T-helper 22 cell (primary cell): ENCODE data around the gene GGN.
"Not testable (repeated sequence)": the region's sequence is repeated elsewhere in the genome, so short reads cannot be mapped to it uniquely, and the experiment has no call there.

Source experiments
- DNase-seq: peaks from one replicate; pipeline ENCODE4 v3.0.0-alpha.2; 2020; ENCODE audit warnings: low read depth

GGN gene

GRCh38 chr19:38362076-38362945 lies 25.5 kb downstream of the GGN start:
- DNase-seq: peak; percentile 59

DNA sequence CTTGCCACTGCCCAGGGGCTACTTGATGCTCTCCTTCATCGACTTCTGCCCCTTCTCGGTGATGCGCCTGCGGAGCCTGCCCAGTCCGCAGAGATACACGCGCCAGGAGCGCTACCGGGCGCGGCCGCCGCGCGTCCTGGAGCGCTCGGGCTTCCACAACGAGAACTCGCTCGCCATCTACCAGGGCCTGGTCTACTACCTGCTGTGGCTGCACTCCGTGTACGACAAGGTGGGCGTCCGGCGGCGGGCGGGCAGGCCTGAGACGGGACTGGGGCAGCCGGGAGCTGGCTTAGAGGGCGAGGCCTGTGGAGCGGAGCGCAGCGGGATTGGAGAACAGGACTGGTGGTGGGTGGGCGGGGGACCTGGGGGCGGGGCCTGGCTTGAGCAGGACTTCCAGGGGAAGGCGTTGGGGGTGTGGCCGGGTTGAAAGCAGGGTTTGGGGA lies 26.2 kb downstream of the GGN start:
- DNase-seq: peak; percentile 63

GRCh38 chr19:38360839-38361631 lies 26.8 kb downstream of the GGN start:
- no peak for DNase-seq

- DNase-seq: no peak
Measured at GRCh38 chr19:38360351-38360750, 27.5 kb downstream of the GGN start.

GRCh38 chr19:38359242-38360021 lies 28.4 kb downstream of the GGN start:
- no peak for DNase-seq

- DNase-seq: no peak
Measured at GRCh38 chr19:38358071-38358470, 29.8 kb downstream of the GGN start.

DNA sequence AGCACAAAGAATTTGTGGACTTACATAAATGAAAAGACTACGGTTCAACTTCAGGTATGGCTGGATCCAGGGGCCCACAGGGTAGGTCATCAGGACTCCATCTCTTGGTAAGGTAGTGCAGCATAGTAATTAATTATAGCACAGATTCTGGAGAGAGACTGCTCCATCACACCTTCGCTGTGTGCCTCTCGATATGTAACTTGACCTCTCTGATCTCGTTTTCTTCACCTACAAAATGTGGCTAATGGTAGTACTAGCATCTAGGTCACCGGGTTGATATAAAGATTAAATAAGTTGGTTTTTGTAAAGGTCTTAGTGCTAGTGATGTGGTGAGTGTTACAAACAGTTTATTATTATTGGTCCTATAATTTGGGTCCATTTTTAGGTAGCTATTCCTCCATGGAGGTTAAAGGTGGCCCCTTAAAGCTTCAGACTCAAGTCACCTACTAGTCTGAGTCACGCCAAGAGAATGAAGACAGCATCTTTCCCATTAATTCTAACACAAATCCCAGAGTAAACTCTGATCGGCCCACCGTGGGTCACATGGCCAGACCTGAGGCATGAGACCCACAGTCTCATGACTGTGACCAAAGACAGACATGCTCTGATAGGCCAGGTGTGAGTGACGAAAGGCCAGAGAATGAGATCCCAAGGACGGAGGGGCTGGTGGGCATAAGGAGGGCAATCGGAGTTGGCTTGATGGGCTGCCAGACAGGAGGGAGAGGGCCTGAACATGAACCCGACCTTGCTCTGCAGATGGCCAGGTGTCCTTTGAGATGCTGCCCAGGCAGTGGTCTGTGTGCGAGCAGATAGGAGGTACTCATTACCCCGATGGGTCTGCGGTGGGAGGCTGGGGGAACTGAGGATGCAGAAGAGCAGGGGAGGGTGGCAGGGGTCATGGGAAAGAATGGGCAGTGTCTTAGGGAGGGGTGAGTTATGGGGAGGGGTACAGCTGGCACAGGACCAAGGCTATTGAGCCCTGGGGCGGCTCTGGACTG lies 31.8 kb downstream of the GGN start:
- no peak for DNase-seq

DNA sequence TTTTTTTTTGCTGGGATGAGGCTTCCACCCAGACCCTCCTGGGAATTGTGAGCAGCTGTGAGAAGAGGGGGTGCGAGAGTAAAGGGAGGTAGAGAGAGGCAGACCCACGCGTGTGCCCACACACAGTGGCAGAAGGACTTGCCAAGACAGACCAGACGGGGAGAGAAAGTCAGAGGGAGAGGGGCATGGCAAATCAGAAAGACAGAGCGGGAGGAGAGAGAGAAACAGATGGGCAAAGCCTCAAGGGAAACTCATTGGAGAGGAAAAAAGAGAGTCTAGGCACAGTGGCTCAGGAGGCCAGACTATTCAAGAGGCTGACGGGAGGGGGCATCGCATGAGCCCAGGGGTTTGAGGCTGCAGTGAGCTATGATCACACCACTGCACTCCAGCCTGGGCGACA lies 35.2 kb downstream of the GGN start:
- no peak for DNase-seq

DNA sequence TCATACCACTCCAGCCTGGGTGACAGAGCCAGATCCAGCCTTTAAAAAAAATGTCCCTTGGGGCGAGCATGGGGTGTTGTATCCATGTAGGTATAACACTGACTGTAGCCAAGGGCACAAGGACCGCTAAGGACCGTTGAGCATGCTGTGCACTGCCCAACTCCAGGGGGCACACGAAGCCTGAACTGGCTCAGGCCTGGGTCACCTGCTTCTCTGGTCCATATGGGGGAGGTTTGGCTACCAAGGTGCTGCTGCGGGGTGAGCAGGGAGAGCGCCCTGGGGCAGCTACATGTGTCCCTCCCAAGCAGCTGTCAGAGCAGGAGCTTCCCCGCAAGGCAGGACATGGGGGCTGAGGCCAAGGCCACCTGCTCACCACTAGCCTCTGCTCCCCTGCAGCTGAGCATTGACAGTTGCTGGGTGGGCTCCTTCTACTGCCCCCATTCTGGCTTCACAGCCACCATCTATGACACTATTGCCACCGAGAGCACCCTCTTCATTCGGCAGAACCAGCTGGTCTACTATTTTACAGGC lies 35.9 kb downstream of the GGN start:
- no peak for DNase-seq

DNA sequence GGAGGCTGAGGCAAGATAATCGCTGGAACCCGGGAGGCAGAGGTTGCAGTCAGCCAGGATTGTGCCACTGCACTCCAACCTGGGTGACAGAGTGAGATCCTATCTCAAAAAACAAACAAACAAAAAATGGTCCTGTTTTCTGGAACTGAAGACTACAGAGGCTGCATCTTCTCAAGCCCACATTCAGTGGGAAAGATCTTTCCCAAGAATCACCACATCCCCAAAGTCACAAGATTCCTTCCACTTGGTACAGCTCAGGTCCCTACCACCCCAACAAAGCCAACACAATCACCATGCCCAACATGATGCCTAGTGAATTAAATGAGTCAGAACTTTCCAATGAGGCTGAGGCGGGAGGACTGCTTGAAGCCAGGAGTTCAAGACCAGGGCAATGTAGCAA lies 37.0 kb downstream of the GGN start:
- DNase-seq: no peak

GRCh38 chr19:38346837-38347236 lies 41.0 kb downstream of the GGN start:
- no peak for DNase-seq

DNA sequence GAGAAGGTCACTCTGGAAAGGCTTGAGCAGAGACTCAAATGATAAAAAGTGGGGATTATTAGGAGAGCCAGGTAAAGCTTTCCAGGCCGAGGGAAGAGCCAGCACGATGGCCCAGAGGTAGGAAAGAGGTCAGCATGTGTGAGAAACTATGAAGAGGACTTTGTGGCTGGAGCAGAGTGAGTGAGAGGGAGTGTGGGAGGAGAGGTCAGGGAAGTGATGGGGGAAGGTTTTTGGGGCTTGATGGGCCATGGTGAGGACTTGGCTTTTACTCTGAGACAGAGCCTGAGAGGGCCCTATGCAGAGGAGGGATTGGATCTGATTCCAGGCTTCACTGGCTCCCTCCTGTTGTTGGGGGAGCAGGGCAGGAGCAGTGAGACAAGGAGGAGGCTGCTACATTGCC lies 46.9 kb downstream of the GGN start:
- no peak for DNase-seq

DNA sequence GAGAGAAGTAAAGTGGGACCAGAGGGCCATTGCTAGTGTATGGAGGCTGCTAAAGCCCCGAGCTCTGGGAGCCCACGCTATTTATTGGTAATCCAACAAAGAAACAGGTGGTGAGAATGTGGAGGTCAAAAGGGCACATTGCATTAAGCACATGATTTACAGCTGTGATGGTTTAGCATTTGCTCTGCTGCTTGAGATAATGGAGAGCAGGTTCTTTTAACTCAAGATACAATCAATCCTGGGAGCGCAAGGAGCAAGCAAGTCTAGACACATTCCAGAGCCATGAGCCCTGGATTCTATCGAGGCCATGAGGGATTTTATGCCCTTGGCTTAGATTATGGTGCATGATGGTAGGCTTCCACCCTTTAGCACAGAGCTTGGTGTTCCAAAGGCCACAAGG lies 48.8 kb downstream of the GGN start:
- not testable (repeated sequence) for DNase-seq

DNA sequence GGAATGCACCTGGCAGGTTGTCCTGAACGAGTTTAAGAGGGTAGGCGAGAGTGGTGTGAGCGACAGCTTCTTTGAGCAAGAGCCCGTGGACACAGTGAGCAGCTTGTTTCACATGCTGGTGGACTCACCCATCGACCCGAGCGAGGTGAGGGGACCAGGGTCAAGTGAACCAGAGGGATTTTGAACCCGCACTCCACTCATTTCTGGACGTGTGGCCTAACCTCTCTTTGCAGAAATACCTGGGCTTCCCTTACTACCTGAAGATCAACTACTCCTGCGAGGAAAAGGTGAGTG lies 50.5 kb downstream of the GGN start:
- no peak for DNase-seq

DNA sequence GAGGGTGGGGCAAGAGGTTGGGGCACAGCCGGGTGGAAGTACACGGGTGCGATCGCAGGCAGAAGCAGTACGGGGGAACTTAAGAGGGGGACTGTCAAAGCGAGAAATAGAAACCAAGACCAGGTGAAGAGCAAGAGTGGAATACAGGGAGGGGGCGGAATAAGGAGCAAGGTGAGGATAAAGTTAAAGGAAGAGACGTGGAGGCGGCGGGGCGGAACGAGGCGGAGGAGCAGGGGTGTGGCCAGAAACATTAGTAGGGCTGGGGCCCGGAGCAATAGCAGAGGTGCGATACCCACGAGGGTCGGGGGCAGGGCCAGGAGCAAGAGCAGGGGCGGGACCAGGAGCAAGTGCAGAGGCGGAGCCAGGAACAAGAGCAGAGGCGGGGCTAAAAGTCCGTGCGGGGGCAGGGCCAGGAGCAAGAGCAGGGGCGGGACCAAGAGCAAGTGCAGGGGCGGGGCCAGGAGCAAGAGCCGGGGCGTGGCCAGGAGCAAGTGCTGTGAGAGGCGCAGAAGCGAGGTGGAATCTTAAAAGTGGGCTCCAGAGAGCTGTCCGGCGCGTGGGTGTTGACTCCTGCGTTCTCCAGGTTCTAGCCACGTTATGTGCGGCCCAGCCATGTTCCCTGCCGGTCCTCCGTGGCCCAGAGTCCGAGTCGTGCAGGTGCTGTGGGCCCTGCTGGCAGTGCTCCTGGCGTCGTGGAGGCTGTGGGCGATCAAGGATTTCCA lies 51.0 kb downstream of the GGN start:
- DNase-seq: peak; percentile 90

- DNase-seq: peak; percentile 91
Measured at GRCh38 chr19:38335949-38336637, 51.7 kb downstream of the GGN start.
